Ovary (tissue), 9 donors: Measurements from ENCODE around the gene HEXD. TPM values are rescaled to one million over a fixed set of nuclear protein-coding genes. Genes with fewer than 3 reads are reported as not detected.

Experiments
- DNase-seq, 5 donors: peaks; one replicate each; pipeline ENCODE4 v3.0.0-alpha.2; 2019 to 2020
- H3K27ac ChIP-seq, 2 donors: fragments of 200-600 bp; one replicate each; pipeline versions ENCODE4 v1.5.1 to v1.8.0; 2019 to 2022
- H3K27me3 ChIP-seq: fragments of 200-600 bp; one replicate; pipeline ENCODE4 v1.8.0; 2022
- H3K36me3 ChIP-seq: fragments of 200-600 bp; sonication (generic); one replicate; pipeline ENCODE4 v1.5.1; 2019
- H3K4me1 ChIP-seq: one replicate; pipeline ENCODE4 v1.8.1; 2013; ENCODE audit warnings: mild to moderate bottlenecking, moderate library complexity; ENCODE audit not compliant: insufficient read depth
- H3K4me3 ChIP-seq: fragments of 200-600 bp; sonication (generic); one replicate; pipeline ENCODE4 v1.5.1; 2017
- H3K9me3 ChIP-seq, 2 donors: fragments of 200-600 bp in 1 of 2; sonication (generic) in 1 of 2; one replicate each; pipeline versions ENCODE4 v1.5.1 to v1.8.1; 2013 to 2019; ENCODE audit warnings: mild to moderate bottlenecking in 1 of 2, moderate library complexity in 1 of 2
- CTCF ChIP-seq, 3 donors: fragments of 450-650 bp in 2 of 3; fragments of 200-600 bp in 1 of 3; IDR thresholded peaks; one replicate each; pipeline versions ENCODE4 v1.5.1 to v1.8.0; 2016 to 2022; ENCODE audit warnings: antibody characterized with exemption in 3 of 3, mild to moderate bottlenecking in 1 of 3
- EP300 ChIP-seq: sonication (generic); formaldehyde crosslinking; IDR thresholded peaks from one replicate; pipeline ENCODE4 v1.6.1; 2017; ENCODE audit warnings: antibody characterized with exemption
- POLR2A ChIP-seq: fragments of 450-650 bp; IDR thresholded peaks from one replicate; pipeline ENCODE4 v1.6.1; 2017; ENCODE audit warnings: antibody characterized with exemption, mild to moderate bottlenecking, moderate library complexity
- WGBS, 3 donors: extraction: QIAGEN DNeasy Blood & Tissue Kit in 1 of 3; methylation state at CpG; one replicate each; pipeline versions ENCODE4 v1.1.5 to v1.1.7; 2013 to 2017; 5-methylcytosine and 5-hydroxymethylcytosine counted together
- intact Hi-C, 4 donors: fragments of 100-400 bp; cut with DNase I; formaldehyde crosslinking; loops; one replicate each; pipeline versions ENCODE4 v1.11.0 to v1.15.1; 2022 to 2023
- polyA plus RNA-seq, 2 donors: library from polyadenylated mRNA; stranded (reverse); fragments of 200-250 nt in 1 of 2; fragments of 350-450 nt in 1 of 2; fragmentation: Illumina TruSeq in 1 of 2; extraction: RNeasy Lipid Tissue Mini Kit (QIAGEN cat#74804) in 1 of 2; gene quantifications; one replicate each; pipeline ENCODE4 v1.2.3, GENCODE V29; 2013 to 2014
- total RNA-seq, 7 donors: library from RNA; depleted of rRNA in 2 of 7; stranded (reverse); fragments of >200 nt in 2 of 7; fragmentation: NEBNext Ultra II Directional in 3 of 7; extraction: Animal tissue kit (Norgen Biotek cat#: 25700) in 3 of 7; gene quantifications; one replicate each; pipeline versions ENCODE4 v1.1.0 to v1.2.4, GENCODE V29; 2016 to 2023
- donor health status: DM: no; HTN: no; CAD: no; lungs with moderate emphysema.
- donor health status: DM: no; HTN: no; CAD: no.
- donor health status: Bipolar disorder and iron deficiency.
- donor health status: DM: yes; HTN: yes; CAD: no.
- donor health status: DM: no; HTN: no; CAD: no.
- donor health status: DM: yes; HTN: yes; CAD: no.

HEXD gene
- total and polyA plus RNA-seq, 9 donors, result 8.7 to 74.7 (median 46.6) TPM

DNA sequence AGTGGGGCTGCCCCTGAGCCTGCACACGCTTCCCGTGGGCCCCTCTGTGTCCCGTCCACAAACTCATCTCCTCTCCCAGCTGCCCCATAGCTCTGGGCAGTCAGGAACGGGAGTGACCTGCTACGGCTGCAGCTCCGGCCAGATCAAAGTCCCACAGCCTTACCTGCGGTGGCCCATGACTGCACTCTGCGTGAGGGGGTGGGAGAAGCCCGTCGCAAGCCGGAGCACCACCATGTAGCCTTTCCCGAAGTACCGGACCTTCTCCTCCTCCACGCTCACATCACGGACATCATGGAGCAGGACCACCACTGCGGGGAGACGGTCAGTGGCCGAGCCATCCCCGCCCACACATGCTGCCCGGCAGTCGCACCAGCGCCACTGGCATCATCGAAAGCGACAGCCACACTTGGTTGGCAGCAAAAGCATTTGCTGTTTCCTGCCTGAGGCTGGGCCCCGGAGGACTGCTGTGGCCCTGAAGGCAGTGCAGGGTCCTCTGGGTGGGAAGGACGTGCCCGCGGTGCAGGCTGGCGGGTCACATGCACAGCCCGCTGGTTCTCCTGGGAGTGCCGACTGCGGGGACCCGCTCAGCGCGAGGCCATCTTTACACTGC is 26.2 kb downstream of the HEXD start:
- no peak overlapping the region for H3K4me3 ChIP-seq
- DNase-seq, result no peak
- 87 to 91% (median 90%) methylated on average over 35 of the region's 35 CpGs for WGBS, 3 donors
- H3K27me3 ChIP-seq, result no peaks in the 10 kb centered on the region
- H3K27ac ChIP-seq, result no peak overlapping the region
- no peaks in the 10 kb centered on the region for H3K36me3 ChIP-seq
- no peaks in the 10 kb centered on the region for H3K9me3 ChIP-seq
- TF ChIP-seq CTCF (IDR thresholded peaks at IDR 0.05) (no peak), EP300 (no peak), POLR2A (no peak)
- peaks cover 13% of the 10 kb centered on the region for H3K4me1 ChIP-seq
- intact Hi-C loops, result no loop called here

- no peaks in the 10 kb centered on the region for H3K9me3 ChIP-seq
- H3K27me3 ChIP-seq, result no peaks in the 10 kb centered on the region
- intact Hi-C loops, result no loop called here
- no peak overlapping the region for H3K4me3 ChIP-seq
- 45 to 60% (median 47%) methylated on average over 11 to 19 of the region's 19 CpGs for WGBS, 3 donors
- TF ChIP-seq EP300 (no peak), POLR2A (no peak), CTCF (IDR thresholded peaks at IDR 0.05) (no peak)
- H3K4me1 ChIP-seq, result peaks cover 17% of the 10 kb centered on the region
- DNase-seq, result peak in 2 of 5 donors; percentile 64 to 71
- no peaks in the 10 kb centered on the region for H3K36me3 ChIP-seq
- no peak overlapping the region for H3K27ac ChIP-seq
Observed at GRCh38 chr17:82444941-82445521, 26.9 kb downstream of the HEXD start.

DNA sequence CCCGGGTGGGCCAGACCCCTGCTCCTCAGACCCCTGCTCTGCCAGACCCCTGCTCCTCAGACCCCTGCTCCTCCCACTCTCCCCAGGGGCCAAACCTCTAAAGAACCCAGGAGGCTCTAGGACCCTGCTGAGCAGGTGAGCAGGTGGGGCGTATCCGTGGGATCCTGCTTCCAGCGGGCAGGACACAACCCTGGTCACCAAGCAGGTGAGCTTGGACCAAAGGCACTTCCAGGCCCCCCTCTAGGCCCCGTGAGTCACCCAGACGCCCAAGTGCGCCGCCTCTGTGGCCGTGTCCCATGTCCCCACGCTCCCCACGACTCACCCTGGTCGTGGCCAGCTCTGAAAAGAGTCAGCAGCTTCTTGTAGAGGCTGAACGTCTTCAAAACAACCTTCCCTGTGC is 27.4 kb downstream of the HEXD start:
- Histone ChIP-seq H3K27ac (no peak overlapping the region), H3K4me3 (no peak overlapping the region), H3K4me1 (peaks cover 17% of the 10 kb centered on the region), H3K36me3 (no peaks in the 10 kb centered on the region), H3K9me3 (no peaks in the 10 kb centered on the region), H3K27me3 (no peaks in the 10 kb centered on the region)
- TF ChIP-seq POLR2A (no peak), CTCF (IDR thresholded peaks at IDR 0.05) (no peak), EP300 (no peak)
- 74 to 81% (median 77%) methylated on average over 11 to 13 of the region's 13 CpGs for WGBS, 3 donors
- intact Hi-C loops, result no loop called here
- peak in 1 of 5 donors; percentile 29 for DNase-seq

- no peak overlapping the region for H3K4me3 ChIP-seq
- no peaks in the 10 kb centered on the region for H3K9me3 ChIP-seq
- intact Hi-C loops, result no loop called here
- DNase-seq, result peak in 1 of 5 donors; percentile 35
- TF ChIP-seq EP300 (no peak), CTCF (IDR thresholded peaks at IDR 0.05) (no peak), POLR2A (no peak)
- no peaks in the 10 kb centered on the region for H3K36me3 ChIP-seq
- peaks cover 17% of the 10 kb centered on the region for H3K4me1 ChIP-seq
- H3K27ac ChIP-seq, result no peak overlapping the region
- WGBS, 3 donors, result 85 to 88% (median 87%) methylated on average over 15 of the region's 15 CpGs
- no peaks in the 10 kb centered on the region for H3K27me3 ChIP-seq
Observed at GRCh38 chr17:82446124-82446523, 28.0 kb downstream of the HEXD start.
